Endodermal cell (in vitro differentiated cells): ENCODE data around the gene MRTFA. TPM values are rescaled to one million over a fixed set of nuclear protein-coding genes. Genes with fewer than 3 reads are reported as not detected.

Source experiments
- DNase-seq: peaks from one replicate; pipeline ENCODE4 v3.0.0-alpha.2; 2017
- H3K27ac ChIP-seq: 2 replicates; pipeline ENCODE4 v1.5.1; 2013; ENCODE audit warnings: mild to moderate bottlenecking, low read depth, low read length, moderate library complexity
- H3K27me3 ChIP-seq: 2 replicates; pipeline ENCODE4 v1.6.1; 2013; ENCODE audit warnings: mild to moderate bottlenecking, low read length, moderate library complexity; ENCODE audit not compliant: insufficient read depth, control insufficient read depth, poor library complexity, severe bottlenecking
- H3K36me3 ChIP-seq: 2 replicates; pipeline ENCODE4 v1.7.0; 2013; ENCODE audit warnings: mild to moderate bottlenecking, low read length, moderate library complexity; ENCODE audit not compliant: control insufficient read depth, insufficient read depth
- H3K4me1 ChIP-seq: one replicate; pipeline ENCODE4 v1.7.0; 2013; ENCODE audit warnings: low read length; ENCODE audit not compliant: control insufficient read depth, insufficient read depth
- H3K4me3 ChIP-seq: 2 replicates; pipeline ENCODE4 v1.5.1; 2013; ENCODE audit warnings: mild to moderate bottlenecking, low read length, moderate library complexity
- H3K9ac ChIP-seq: 2 replicates; pipeline ENCODE4 v1.6.1; 2013; ENCODE audit warnings: mild to moderate bottlenecking, low read length, moderate library complexity; ENCODE audit not compliant: poor library complexity, severe bottlenecking; ENCODE audit errors: extremely low read depth
- H3K9me3 ChIP-seq: 2 replicates; pipeline ENCODE4 v1.6.1; 2013; ENCODE audit warnings: mild to moderate bottlenecking, low read length, moderate library complexity; ENCODE audit not compliant: control insufficient read depth
- H3K27ac Mint-ChIP-seq: 2 replicates; pipeline ENCODE4 v1.8.0; 2020; ENCODE audit warnings: mixed read lengths
- H3K27me3 Mint-ChIP-seq: 2 replicates; pipeline ENCODE4 v1.8.0; 2021; ENCODE audit warnings: mild to moderate bottlenecking, mixed read lengths; ENCODE audit not compliant: insufficient read depth
- H3K36me3 Mint-ChIP-seq: 2 replicates; pipeline ENCODE4 v1.8.0; 2020; ENCODE audit warnings: low read depth, mixed read lengths
- H3K4me1 Mint-ChIP-seq: 2 replicates; pipeline ENCODE4 v1.8.0; 2020; ENCODE audit warnings: mixed read lengths
- H3K4me3 Mint-ChIP-seq: 2 replicates; pipeline ENCODE4 v1.8.0; 2020; ENCODE audit warnings: mild to moderate bottlenecking, moderate library complexity, mixed read lengths
- H3K9me3 Mint-ChIP-seq: 2 replicates; pipeline ENCODE4 v1.8.0; 2020; ENCODE audit warnings: mild to moderate bottlenecking, mixed read lengths
- WGBS, 2 experiments: methylation state at CpG; one replicate each; pipeline versions ENCODE4 v1.1.5 to v1.1.7; 2013; ENCODE audit warnings: missing lambda C conversion rate in 2 of 2, mixed read lengths in 1 of 2; ENCODE audit not compliant: insufficient coverage in 1 of 2, insufficient read length in 1 of 2; 5-methylcytosine and 5-hydroxymethylcytosine counted together
- total RNA-seq, 2 donors: library from RNA; stranded (reverse); fragmentation: NEBNext Ultra II Directional in 1 of 2; extraction: Animal tissue kit (Norgen Biotek cat#: 25700) in 1 of 2; gene quantifications; 2 replicates in 1 of 2; 3 replicates in 1 of 2; pipeline ENCODE4 v1.2.1, GENCODE V29; 2021
- TF ChIP-seq, protein P1 (sequence below): fragments of 200-600 bp; sonication (generic); conservative IDR thresholded peaks from 2 replicates; pipeline ENCODE4 v1.5.0; 2021; ENCODE audit warnings: antibody characterized with exemption, mild to moderate bottlenecking

MRTFA gene
- total RNA-seq, 2 donors from 2014 or later, result 43.3 to 44.7 TPM

DNA sequence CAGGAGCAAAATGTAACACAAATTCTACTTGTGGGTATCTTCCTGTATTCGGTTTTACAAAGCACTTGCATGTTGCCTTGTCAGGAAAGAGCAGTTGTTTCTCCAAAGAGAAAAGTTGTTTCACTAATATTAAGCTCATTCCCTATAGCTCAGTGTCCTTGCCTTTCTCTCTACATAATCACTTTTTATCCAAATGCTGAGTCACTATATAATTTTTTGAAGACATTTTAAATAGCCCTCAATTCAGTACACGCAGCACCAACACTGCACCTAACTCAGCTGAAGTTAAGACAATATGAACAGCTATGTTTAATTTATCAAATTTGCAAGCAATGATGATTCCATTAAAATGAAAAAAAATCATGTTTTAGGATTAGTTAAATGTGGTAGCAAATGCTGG lies 14.5 kb upstream of the MRTFA start:
- no peaks in the 10 kb centered on the region for H3K9me3 Mint-ChIP-seq
- Histone ChIP-seq H3K36me3 (no peaks in the 10 kb centered on the region), H3K4me1 (no peaks in the 10 kb centered on the region), H3K4me3 (peak overlapping the region; percentile 74), H3K27me3 (no peaks in the 10 kb centered on the region), H3K9me3 (no peaks in the 10 kb centered on the region), H3K9ac (peak overlapping the region; percentile 32), H3K27ac (peak overlapping the region; percentile 92)
- WGBS, 2 experiments, result 71 to 84% methylated on average over 1 to 2 of the region's 2 CpGs
- peak overlapping the region; percentile 86 for H3K27ac Mint-ChIP-seq
- H3K4me3 Mint-ChIP-seq, result no peak overlapping the region
- peaks cover 16% of the 10 kb centered on the region for H3K4me1 Mint-ChIP-seq
- no peak for DNase-seq
- H3K27me3 Mint-ChIP-seq, result no peaks in the 10 kb centered on the region
- TF ChIP-seq, protein P1, sequence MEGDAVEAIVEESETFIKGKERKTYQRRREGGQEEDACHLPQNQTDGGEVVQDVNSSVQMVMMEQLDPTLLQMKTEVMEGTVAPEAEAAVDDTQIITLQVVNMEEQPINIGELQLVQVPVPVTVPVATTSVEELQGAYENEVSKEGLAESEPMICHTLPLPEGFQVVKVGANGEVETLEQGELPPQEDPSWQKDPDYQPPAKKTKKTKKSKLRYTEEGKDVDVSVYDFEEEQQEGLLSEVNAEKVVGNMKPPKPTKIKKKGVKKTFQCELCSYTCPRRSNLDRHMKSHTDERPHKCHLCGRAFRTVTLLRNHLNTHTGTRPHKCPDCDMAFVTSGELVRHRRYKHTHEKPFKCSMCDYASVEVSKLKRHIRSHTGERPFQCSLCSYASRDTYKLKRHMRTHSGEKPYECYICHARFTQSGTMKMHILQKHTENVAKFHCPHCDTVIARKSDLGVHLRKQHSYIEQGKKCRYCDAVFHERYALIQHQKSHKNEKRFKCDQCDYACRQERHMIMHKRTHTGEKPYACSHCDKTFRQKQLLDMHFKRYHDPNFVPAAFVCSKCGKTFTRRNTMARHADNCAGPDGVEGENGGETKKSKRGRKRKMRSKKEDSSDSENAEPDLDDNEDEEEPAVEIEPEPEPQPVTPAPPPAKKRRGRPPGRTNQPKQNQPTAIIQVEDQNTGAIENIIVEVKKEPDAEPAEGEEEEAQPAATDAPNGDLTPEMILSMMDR, result no peak
- no peaks in the 10 kb centered on the region for H3K36me3 Mint-ChIP-seq

DNA sequence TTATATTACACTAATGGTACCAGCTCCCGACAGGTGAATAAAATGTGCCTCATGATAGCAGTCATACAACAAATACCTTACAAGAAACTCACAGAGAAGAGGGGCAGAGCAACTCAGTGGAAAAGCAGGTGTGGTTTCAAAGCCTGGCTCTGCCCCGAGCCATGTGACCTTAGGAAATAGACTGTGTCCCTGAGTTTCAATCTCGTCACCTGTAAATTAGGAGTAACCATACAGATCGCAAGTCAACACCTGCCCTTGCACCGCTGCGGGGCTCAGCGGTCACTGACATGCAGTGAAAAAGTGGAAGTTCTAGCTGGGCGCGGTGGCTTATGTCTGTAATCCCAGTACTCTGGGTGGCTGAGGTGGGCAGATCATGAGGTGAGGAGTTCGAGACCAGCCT lies 11.9 kb upstream of the MRTFA start:
- no peaks in the 10 kb centered on the region for H3K4me1 ChIP-seq
- TF ChIP-seq, protein P1, result no peak
- DNase-seq, result no peak
- H3K9me3 ChIP-seq, result no peaks in the 10 kb centered on the region
- no peaks in the 10 kb centered on the region for H3K9me3 Mint-ChIP-seq
- H3K36me3 ChIP-seq, result no peaks in the 10 kb centered on the region
- no peaks in the 10 kb centered on the region for H3K27me3 ChIP-seq
- H3K4me3 ChIP-seq, result no peak overlapping the region
- H3K27ac ChIP-seq, result no peak overlapping the region
- WGBS, 2 experiments, result 85 to 96% methylated on average over 9 to 10 of the region's 10 CpGs
- H3K4me1 Mint-ChIP-seq, result peaks cover 10% of the 10 kb centered on the region
- no peak overlapping the region for H3K4me3 Mint-ChIP-seq
- H3K36me3 Mint-ChIP-seq, result no peaks in the 10 kb centered on the region
- H3K9ac ChIP-seq, result no peak overlapping the region
- H3K27ac Mint-ChIP-seq, result no peak overlapping the region
- H3K27me3 Mint-ChIP-seq, result no peaks in the 10 kb centered on the region

DNA sequence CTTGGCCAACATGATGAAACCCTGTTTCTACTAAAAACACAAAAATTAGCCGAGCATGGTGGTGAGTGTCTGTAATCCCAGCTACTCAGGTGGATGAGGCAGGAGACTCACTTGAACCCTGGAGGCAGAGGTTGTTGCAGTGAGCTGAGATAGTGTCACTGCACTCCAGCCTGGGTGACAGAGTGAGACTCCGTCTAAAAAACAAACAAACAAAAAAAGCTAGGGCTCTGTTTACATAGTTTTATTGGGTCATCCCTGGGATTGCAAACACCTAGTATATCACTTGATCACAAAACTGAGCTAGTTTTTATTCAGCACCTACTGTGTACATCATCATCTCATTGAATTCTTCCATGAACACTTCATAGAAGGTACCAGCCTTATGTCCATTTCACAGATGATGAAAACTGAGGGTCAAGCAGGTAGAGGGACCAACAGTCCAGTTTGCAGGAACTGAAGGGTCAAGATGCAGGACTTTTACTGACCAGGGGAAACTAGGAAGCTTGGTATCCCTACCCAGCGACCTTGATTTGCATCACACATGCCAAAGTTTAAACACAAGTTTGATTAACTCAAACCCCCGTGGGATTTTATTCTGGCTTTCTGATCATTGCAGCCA lies 9.2 kb upstream of the MRTFA start:
- DNase-seq, result no peak
- H3K9ac ChIP-seq, result no peak overlapping the region
- H3K27me3 ChIP-seq, result no peaks in the 10 kb centered on the region
- WGBS, 2 experiments, result 80 to 85% methylated on average over 4 of the region's 4 CpGs
- peaks cover 6% of the 10 kb centered on the region for H3K4me1 Mint-ChIP-seq
- no peaks in the 10 kb centered on the region for H3K36me3 Mint-ChIP-seq
- TF ChIP-seq, protein P1, result no peak
- H3K27ac ChIP-seq, result no peak overlapping the region
- H3K9me3 Mint-ChIP-seq, result no peaks in the 10 kb centered on the region
- H3K9me3 ChIP-seq, result no peaks in the 10 kb centered on the region
- no peaks in the 10 kb centered on the region for H3K36me3 ChIP-seq
- H3K27me3 Mint-ChIP-seq, result no peaks in the 10 kb centered on the region
- H3K27ac Mint-ChIP-seq, result no peak overlapping the region
- no peak overlapping the region for H3K4me3 Mint-ChIP-seq
- no peak overlapping the region for H3K4me3 ChIP-seq
- H3K4me1 ChIP-seq, result no peaks in the 10 kb centered on the region
